GM12875 (cell line): ENCODE results near the gene ELAVL1.

ENCODE experiments used
- H3K4me3 ChIP-seq: one replicate; pipeline ENCODE4 v1.5.1; 2011; ENCODE audit warnings: low read depth, low read length, control low read depth
- TF ChIP-seq, protein P1 (sequence below): IDR thresholded peaks from 2 replicates; pipeline ENCODE4 v1.5.1; 2011; ENCODE audit warnings: low read depth, mild to moderate bottlenecking, control low read depth, inconsistent platforms, low read length, moderate library complexity, borderline replicate concordance; ENCODE audit not compliant: insufficient read depth

The ELAVL1 gene

DNA sequence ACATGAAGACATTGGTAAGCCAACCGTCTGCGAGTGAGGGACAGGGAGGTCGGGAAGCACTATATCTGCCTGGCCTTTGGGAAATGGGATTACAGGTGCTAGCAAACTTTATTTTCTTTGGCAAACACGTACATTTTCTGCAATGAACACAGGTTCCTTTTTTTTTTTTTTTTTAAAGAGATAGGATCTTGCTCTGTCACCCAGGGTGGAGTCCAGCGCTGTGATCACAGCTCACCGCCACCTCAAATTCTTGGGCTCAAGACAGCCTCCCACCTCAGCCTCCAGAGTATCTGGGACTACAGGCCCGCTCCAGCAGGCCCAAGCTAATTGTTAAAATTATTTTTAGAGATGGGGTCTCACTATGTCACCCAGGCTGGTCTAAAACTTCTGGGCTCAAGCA, 24.2 kb downstream of the ELAVL1 start:
- TF ChIP-seq, protein P1, sequence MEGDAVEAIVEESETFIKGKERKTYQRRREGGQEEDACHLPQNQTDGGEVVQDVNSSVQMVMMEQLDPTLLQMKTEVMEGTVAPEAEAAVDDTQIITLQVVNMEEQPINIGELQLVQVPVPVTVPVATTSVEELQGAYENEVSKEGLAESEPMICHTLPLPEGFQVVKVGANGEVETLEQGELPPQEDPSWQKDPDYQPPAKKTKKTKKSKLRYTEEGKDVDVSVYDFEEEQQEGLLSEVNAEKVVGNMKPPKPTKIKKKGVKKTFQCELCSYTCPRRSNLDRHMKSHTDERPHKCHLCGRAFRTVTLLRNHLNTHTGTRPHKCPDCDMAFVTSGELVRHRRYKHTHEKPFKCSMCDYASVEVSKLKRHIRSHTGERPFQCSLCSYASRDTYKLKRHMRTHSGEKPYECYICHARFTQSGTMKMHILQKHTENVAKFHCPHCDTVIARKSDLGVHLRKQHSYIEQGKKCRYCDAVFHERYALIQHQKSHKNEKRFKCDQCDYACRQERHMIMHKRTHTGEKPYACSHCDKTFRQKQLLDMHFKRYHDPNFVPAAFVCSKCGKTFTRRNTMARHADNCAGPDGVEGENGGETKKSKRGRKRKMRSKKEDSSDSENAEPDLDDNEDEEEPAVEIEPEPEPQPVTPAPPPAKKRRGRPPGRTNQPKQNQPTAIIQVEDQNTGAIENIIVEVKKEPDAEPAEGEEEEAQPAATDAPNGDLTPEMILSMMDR = no peak
- H3K4me3 ChIP-seq = no peak overlapping the region

GRCh38 chr19:7980635-7981121, 24.8 kb downstream of the ELAVL1 start:
- no peak overlapping the region for H3K4me3 ChIP-seq
- TF ChIP-seq, protein P1 = no peak

- no peak overlapping the region for H3K4me3 ChIP-seq
- TF ChIP-seq, protein P1 = no peak
Observed at GRCh38 chr19:7980168-7980567, 25.3 kb downstream of the ELAVL1 start.

DNA sequence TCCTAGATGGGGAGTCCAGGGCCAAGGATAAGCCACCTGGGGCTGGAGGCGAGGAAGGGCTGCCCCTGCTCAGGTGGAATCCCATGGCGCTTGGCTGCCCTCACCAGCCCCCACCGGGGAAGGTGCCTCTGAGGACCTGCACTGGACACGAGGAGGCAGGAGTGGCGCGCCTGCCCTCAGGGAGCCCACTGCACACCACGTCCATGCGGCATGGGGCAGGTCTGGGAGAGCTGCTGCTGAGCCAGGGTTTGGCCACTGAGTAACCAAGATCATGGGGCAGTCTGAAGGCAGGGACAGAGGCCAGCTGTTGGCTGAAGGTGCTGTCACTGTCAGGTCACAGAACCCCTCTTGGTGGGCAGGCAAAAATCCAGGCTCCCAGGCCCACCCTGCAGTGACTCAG, 25.9 kb downstream of the ELAVL1 start:
- H3K4me3 ChIP-seq = no peak overlapping the region
- TF ChIP-seq, protein P1 = no peak

GRCh38 chr19:7979011-7979410, 26.4 kb downstream of the ELAVL1 start:
- TF ChIP-seq, protein P1 = no peak

DNA sequence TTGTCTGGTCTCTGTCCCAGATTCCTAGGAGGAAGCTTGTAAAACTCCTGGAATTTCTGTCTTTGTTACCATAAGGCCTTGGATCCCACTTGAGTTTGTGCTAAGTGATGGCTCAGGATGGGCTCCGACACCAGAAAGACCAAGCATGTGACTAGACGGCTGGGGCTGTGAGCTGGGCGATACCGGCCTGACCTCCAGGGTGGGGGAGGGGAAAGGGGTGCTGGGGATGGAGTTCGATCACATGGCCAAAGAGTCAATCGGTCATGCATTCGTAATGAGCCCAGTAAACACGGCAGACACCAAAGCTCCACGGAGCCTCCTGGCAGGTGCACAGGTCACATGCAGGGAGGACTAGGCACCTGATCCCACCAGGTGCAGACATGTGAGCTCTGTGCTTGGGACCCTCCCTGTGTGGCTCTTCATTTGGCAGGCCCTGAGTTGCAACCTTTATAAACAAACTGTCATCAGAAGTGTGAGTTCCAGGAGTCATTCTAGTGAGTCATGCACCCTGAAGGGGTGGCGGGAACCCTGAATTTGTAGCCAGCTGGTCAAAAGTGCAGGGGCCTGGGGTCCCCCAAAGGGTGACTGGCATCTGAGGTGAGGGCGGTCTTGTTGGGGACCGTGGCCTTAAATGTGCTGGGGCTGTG, 27.1 kb downstream of the ELAVL1 start:
- no peak overlapping the region for H3K4me3 ChIP-seq
- TF ChIP-seq, protein P1 = no peak

More at GRCh38 chr19:7979011-7979410, 26.4 kb downstream of the ELAVL1 start:
- no peak overlapping the region for H3K4me3 ChIP-seq

DNA sequence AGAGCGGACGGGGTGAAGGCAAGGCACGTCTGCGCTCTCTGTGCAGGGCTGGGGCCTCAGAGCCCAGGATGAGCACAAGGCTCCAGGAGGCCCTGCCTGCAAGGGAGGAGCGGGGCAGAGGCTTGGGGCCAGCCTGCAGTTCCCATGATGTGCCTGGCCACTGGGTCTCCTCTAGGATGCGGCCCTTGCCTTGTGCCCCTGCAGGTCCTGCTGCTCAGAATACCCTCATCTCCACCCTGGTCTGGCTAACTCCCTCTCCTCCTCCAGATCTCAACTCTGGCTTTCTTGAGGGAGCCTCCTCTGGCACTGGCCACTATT, 27.8 kb downstream of the ELAVL1 start:
- TF ChIP-seq, protein P1 = no peak
- no peak overlapping the region for H3K4me3 ChIP-seq
